Body of pancreas (tissue), 4 donors: Measurements from ENCODE around the gene EFS.

Experiments
- CTCF ChIP-seq, 7 experiments: fragments of 450-650 bp in 4 of 7; fragments of 200-600 bp in 3 of 7; sonication (generic) in 3 of 7; IDR thresholded peaks; one replicate each; pipeline ENCODE4 v1.5.1; 2016 to 2019; ENCODE audit warnings: antibody characterized with exemption in 7 of 7
- POLR2A ChIP-seq, 3 donors: fragments of 450-650 bp; IDR thresholded peaks; one replicate each; pipeline ENCODE4 v1.6.1; 2016; ENCODE audit warnings: antibody characterized with exemption in 3 of 3, mild to moderate bottlenecking in 2 of 3

GRCh38 chr14:23339506-23340268, 25.3 kb downstream of the EFS start:
- TF ChIP-seq CTCF (IDR thresholded peaks at IDR 0.05) (no peak), POLR2A (IDR thresholded peaks at IDR 0.05) (no peak)
